NCI-H345 (cell line): ENCODE measurements around the gene MAMDC2.

Experiments used
- DNase-seq: peaks from one replicate; lab custom pipeline; 2025; lab: John Stamatoyannopoulos, UW

The MAMDC2 gene

DNA sequence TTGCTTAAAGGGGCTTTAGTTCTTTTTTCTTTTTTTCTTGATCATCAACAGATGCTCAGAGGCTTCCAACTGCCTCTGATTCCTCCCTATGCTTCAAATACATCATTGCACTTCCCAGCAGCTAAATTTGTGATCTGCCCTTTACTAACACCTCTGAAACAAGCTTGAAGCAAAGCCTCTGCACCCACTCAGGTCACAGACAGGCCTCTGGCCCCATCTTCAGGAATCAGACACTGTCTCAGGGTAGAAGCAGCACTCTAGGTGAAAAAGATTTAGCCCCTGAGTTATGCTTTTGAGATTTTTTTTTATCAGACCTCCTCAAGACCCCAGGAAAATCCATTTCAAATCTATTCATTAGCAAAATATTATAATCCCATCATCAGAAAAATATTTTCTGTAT lies 91.5 kb downstream of the MAMDC2 start:
- no peak for DNase-seq

DNA sequence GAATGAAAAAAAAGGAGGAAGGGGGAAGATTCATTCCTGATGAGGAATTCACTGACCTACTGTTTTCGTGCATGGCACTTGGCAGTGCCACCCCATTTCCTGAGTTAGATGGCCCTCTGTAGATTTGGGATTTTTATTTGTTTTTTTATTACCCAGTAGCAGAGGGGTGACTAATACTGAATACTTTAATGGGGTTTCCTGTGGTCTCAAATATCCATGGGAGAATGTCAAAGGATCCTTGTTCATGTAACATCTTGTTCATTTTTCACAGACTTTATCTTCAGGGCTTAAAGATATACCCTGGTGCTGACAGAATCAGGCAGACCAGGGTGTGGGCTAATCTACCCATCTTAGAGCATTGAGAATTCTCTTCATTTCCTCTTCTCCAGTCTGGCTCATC lies 93.0 kb downstream of the MAMDC2 start:
- DNase-seq: no peak

DNA sequence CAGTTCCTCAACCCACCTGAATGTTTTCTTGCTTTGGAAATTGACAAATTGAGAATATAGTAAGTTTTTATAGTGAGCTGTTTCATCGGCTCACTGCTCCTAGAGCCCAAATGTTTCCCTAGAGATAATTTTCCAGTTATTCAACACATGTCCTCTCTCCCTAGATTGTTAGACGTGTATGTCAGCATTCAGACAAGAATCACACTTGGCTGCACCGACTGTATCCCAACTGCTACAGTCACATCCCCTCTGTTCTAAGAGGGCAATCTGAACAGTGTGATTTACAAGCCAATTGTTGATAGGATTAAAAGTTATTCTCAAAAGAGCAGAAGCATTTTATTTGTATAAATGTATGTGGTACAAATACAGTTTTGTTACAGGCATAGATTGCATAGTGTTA lies 93.9 kb downstream of the MAMDC2 start:
- DNase-seq: no peak

DNA sequence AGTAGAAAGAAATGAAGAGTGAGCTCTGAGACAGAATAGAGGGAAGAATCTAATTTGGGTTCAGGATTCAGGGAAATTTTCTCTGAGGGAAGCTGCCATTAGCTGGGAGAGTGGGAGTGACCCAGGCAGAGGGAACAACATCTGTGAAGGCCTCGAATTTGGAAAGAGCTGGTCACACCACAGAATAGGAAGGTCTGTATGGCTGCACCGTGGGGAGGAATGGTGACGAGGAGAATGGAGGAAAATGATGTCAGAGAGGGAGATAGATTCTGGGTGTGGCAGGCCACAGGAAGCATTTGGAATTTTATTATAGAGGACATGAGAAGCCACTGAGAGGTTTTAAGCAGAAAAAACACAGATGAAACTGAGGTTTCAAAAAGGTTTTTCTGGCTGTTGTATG lies 98.5 kb downstream of the MAMDC2 start:
- DNase-seq: no peak

DNA sequence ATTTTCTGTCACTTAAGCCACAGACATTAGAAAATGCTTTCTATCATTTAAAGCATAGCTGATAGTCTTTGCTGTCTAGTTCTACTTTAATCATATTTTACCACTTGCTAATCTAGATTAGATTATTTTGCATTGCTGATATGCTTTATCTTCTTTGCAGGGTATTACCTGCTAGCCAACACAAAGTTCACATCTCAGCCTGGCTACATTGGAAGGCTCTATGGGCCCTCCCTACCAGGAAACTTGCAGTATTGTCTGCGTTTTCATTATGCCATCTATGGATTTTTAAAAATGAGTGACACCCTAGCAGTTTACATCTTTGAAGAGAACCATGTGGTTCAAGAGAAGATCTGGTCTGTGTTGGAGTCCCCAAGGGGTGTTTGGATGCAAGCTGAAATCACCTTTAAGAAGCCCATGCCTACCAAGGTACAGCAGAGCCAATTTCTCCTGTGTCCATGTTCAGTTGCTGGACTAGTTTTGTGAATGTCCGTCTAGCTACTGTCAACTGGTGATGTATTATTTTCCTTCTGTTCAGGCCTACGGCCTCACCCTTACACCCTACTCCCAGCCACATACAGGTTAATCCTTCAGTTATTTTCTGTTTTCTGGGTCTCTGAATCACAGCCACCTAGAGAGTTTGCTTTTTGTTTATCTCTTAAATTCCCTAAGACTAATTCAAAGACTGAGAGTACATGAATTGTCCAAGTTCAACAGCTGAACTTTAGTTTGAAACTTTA lies 99.9 kb downstream of the MAMDC2 start:
- DNase-seq: no peak

DNA sequence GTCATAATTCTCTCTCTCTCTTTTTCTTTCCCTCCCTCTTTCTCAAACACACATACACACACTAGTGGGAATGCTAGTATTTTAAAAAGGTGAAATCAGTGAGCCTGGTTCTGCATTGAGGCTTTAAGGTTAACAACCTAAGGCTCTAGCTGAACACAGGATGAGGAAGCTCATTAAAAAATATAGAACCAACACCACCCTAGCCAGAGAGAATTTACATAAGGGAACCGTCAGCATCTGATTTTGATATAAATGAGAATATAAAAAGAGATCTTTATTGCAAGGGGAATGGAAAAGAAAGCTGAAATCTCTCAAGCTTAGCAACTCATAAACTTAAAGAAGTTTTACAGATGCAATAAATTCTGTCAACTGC lies 100.5 kb downstream of the MAMDC2 start:
- no peak for DNase-seq

DNA sequence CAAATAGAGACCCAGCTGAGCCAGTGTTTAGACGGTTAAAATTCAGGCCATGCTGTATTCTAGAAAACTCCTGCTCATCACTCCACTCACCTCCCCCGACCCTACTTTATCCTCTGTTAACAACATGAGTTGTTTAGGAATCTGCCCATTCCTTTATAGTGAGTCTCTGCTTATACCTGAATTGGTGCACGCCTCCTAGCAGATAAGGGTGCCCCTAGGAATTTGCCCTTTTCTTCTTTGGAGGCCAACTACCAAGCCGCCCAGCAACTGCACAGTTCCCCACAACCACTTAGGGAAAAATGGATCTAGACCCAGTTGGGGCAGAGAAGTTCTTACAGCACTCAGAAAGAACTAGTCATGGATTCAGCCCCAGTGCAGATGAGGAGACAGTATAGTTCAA lies 102.3 kb downstream of the MAMDC2 start:
- no peak for DNase-seq

DNA sequence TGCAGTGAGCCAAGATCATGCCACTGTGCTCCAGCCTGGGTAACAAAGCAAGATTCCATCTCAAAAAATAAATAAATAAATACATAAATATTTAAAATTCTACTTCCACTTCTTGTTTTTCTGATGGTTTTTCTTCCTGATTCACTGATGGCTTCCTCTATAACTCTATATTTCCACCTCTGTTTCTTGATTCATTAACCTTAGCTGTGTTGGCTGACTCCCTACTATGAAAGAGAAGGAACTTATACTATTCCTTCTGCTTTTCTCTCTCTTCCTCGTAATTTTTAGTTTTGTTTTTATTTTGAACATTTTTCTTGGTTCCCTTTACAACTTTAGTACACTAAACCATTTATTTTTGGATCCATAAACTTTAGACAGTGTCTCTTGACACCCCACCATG lies 103.5 kb downstream of the MAMDC2 start:
- no peak for DNase-seq

DNA sequence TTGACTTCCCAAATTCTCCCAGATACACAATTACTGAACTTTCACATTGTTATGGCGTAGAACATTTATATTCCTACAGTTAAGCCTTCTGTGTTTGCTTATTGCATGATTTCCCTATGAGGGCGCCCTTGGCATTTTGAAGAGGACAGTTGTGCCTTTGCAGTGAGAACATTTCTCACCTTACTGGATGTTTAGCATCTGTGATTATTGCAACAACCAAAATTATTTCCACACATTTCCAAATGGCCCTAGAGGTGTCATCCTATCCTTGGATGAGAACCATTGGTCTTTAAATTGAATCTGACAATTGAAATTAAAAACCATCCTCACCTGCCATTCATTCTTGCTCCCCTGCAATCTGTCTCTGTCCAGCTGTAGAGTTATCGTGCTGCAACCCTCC lies 104.0 kb downstream of the MAMDC2 start:
- DNase-seq: no peak

DNA sequence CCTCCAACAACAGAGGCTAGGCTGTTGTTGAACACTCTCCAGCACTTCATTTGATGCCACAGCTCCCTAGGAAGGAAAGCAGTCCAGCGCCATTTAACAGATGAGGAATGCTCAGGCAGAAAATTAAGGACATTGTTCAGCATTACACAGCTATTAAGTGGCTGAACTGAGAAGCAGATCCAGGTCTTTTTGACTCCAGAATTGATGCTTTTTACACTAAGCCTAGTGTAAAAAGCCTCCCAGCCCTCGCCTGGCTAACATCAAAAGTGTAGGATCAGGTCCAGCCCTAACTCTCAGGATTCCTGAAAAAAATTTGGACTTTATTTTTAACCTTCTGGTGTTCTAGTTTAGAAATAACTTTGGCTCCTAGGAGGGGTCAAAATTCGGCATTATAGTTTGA lies 108.7 kb downstream of the MAMDC2 start:
- no peak for DNase-seq

DNA sequence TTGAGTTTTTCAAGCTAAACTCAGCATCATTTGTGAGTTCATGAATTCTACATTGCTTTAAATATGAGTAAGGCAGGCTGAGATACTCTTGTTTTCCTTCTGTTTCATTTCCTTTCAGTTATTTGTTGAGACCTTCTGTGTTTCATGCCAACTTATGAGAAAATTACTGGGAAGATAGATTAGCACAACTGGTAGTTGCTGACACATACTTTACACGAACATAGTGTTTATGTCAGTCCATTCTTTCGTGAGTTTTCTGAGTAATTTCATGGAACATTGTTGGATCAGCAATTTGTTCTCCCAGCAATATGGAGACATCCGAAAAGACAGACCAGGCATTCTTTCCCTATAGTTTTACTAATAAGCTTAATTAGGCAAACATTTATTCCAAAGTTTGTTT lies 113.1 kb downstream of the MAMDC2 start:
- DNase-seq: no peak

DNA sequence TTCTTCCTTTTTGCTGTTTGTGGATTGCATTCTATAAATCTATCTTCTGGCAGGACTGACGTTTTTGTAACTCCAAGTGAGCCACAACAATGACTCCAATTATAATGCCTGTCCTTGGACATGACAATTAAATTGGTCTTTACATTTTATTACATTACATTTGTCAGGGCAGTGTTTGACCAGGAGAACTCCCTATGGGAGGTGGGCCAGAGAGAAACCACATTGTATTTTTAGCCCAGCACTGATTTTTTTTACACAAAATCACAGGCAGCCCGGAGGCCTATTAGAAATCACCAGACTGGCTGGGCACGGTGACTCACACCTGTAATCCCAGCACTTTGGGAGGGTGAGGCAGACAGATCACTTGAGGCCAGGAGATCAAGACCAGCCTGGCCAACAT lies 116.0 kb downstream of the MAMDC2 start:
- DNase-seq: no peak

DNA sequence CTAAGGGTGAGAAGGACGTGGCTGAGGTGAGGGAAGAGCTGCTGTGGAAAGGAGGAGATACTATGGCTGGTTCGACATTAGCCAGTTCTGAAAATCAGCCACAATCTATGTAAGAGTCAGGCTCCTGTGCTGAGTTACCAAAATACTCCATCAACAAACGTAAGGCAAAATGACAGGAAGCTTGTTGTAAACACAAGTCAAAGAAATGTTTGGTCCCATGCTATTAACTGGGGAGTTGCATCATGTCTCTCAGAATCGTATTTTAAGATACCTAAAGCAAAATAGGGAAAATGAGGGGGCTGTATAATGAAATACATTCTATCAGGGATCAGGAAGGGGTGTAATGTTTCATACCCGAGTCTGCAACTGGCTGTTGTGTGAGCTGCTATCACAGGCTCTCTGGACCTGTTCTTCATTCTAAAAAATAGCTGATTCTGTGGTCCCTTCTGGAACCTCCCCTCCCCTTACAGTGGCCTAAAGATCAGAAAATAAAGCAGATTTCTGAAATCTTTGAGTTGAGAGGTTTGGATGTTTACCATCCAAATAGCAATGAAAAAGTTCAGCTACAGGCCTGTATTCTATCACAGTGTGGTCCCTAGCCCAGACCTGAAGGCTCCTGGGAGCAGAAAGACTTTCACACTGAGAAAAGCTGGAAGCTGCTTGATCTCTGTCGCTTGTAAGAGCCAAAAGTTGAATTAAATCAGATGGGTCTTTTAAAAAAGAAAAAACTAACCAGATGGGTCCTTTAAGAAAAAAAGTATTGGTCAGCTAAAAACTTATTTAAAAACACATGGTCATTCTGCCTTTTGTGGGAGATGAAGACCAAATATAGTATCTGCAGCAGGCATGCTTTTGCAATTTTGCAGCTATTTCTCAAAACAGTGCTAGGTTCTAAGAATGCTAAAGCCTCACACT lies 117.3 kb downstream of the MAMDC2 start:
- no peak for DNase-seq

DNA sequence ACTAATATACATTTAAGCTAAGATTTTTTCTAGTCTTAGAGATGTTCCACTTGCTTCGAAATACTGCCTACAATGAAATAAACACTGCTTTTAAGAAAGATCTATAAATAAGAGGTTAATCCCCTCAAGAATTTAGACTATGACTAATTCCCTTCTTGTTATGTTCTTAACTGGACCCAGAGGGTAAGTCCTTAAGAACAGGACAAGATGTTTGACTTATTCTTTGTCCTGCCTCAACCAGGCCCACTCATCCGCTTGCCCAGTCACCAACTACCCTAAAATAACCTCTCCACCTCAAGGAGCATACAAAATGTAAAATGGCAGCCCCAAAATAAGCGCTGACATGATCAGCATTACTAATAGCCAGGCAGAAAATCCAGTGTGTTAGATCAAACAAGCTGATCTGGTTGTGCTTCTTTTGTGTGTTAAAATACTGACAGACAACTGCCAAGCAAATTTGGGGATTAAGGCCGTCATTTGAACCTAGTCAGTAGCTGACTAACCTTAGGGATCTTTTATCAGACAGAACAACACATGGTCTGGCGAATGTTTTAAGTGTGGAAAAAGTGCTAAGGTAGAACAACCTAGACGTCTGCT lies 121.5 kb downstream of the MAMDC2 start:
- DNase-seq: no peak

DNA sequence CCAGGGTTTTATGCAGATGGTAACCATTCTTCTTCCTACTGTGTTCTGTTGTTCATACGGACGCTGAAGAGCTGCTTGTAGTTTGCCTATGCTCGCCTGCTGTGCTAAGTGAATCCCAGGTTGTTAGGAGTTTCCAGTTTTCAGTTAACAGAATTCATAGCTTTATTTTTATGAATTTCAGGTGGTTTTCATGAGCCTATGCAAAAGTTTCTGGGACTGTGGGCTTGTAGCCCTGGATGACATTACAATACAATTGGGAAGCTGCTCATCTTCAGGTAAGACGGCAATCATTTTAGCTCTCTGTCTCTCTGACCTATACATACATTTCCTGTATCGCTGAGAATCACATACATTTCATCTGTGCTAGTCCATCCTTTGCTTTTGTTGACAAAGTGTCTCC lies 124.9 kb downstream of the MAMDC2 start:
- no peak for DNase-seq

DNA sequence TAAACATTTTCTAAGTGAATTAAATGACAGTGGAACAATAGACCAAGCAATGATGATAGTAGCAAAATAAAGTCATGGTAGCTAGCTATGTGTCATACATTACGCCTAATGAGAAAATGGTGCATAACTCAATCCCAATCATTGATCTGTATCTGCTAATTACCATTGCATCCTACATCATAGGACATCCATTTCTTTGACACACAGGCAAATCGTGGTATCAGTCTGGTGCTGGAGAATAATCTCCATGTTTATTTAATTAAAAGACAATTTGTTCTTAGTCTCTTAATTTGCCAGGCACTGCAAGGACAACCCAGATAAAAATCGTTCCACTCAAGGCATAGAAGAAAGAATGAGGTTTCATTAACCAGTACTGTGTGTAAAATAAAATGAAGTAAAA lies 125.6 kb downstream of the MAMDC2 start:
- DNase-seq: no peak

DNA sequence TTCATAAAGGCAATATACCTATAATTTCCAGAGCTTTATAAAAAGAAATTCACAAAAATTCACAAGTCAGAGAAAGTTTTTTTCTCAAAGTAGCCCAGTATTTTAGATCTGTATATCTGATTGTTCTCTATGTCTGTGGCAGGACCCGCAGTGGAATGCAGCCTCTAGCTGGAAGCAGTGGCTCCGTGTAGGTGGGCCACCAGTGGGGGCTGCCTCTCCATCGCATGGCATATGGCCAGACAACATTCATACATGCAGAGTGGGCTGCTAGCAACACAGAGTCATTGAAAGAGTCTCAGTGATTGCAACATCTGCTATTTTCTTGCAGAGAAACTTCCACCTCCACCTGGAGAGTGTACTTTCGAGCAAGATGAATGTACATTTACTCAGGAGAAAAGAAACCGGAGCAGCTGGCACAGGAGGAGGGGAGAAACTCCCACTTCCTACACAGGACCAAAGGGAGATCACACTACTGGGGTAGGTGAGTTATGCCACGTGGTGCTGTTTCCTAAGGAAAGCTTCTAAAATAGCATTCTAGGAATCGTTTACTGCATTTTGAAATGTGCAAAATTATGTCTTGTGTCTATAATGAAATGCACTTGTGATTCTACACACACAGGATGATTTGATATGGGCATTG lies 126.6 kb downstream of the MAMDC2 start:
- no peak for DNase-seq

DNA sequence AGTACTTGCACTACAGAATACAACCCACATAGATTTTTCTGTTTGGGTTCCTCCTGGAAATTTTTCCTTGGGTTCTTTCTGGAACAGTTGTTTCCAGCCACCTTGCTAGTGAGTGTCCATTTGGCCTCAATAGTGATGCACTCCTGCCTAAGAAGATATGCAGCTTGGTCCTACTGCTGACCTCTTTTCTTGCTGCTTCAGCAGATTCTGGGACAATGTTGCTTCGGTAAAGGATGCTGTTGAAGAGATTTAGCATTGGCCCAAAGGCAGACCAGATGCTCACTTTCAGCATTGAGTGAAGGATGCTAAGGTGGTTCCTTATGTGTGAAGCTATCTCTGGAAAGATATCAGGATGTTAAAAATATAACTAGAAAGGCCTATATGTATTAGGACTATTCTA lies 128.9 kb downstream of the MAMDC2 start:
- DNase-seq: no peak

DNA sequence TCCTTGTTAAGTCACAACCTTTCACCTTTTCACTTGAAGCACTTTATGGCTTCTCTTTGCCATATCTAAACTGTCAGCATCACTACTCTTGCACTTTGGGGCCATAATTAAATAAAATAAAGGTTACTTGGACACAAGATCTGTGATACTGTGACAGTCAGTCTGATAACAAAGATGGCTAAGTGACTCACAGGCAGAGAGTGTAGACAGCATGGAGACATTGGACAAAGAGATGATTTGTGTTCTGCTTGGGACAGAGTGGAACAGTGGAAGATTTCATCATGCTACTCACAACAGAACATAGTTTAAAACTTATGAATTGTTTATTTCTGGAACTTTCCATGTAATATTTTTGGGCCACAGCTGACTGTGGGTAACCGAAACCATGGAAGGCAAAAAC lies 133.5 kb downstream of the MAMDC2 start:
- no peak for DNase-seq

DNA sequence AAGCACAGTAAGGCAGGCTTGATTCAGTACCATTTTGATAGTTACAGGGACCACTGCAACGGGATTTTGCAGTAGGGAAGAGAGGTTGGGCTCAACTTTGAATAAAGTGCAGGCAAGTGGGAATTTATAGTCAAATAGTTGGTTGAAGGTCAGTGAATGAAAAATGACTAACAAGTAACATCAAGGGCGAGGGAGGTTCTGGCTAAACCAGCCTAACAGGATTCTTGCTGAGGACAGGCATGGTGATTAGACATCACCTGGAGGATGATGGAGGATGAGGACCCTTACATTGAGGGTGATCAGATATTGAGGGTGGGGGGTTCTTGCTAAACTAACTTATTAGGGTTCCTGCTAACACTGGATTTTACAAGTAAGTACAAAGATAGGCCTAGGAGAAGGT lies 149.1 kb downstream of the MAMDC2 start:
- no peak for DNase-seq

DNA sequence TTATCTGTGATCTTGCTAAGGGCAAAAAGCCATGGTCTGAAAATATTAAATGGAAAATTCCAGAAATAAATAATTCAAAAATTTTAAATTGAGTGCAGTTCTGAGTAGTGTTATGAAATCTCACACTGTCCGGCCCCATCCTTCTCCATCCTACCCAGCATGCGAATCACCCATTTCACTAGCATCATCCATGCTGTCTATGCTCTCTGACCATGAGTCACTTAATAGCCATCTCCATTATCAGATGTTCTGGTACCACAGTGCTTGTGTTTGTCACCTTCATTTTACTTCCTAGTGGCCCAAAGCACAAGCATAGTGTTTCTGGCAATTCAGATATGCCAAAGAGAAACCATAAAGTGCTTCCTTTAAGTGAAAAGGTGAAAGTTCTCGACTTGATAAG lies 151.8 kb downstream of the MAMDC2 start:
- DNase-seq: no peak

DNA sequence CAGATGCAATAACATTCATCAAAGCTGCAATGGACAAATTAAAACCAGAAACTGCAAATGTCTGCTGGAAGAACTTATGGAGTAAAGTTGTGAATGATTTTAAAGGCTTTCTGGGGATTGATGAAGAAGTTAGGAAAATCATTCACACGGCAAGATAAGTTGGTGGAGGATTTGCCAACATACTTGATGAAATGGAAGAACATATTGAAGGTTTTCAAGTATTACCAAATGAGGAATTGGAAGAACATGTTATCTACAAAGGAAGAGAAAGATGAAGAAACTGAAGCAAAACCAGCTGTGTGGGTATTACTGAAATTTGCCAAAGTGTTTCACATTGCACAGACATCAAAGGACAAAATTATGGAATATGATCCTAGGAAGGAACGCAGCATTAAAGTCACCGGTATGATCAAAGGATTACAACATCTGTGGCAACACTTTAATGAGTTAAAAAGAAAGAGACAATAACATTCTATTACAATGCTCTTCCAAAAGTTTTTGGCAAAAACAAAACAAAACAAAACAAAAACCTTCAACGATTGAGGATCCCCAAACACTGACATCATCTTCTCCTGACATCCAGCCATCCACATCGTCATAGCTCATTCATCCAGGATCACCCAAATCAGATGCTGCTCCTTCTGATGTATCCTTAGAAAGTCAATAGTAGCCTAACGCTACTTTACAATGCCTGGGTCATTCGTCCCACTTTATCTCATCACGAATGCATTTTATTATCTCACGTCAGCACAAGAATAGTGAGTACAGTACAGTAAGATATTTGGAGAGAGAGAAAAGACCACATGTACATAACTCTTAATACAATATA lies 153.8 kb downstream of the MAMDC2 start:
- DNase-seq: no peak
